Fibroblast of lung (primary cell): ENCODE measurements around the gene HSPH1. TPM values are rescaled to one million over a fixed set of nuclear protein-coding genes. Genes with fewer than 3 reads are reported as not detected.

Source experiments
- DNase-seq, 2 donors: peaks; one replicate each; pipeline versions ENCODE4 v3.0.0 to v3.0.0-alpha.2; 2010; ENCODE audit warnings: low read depth in 2 of 2
- H2AFZ ChIP-seq: 2 replicates; pipeline ENCODE4 v1.5.1; 2012; ENCODE audit warnings: low read length, control low read depth, inconsistent platforms
- H3K27ac ChIP-seq: 2 replicates; pipeline ENCODE4 v1.5.1; 2011; ENCODE audit warnings: low read length, control low read depth; ENCODE audit not compliant: insufficient read depth
- H3K27me3 ChIP-seq: 2 replicates; pipeline ENCODE4 v1.5.1; 2011; ENCODE audit warnings: mild to moderate bottlenecking, low read length; ENCODE audit not compliant: control insufficient read depth, insufficient read depth
- H3K36me3 ChIP-seq: 2 replicates; pipeline ENCODE4 v1.5.1; 2011; ENCODE audit warnings: low read length; ENCODE audit not compliant: control insufficient read depth, insufficient read depth
- H3K4me1 ChIP-seq: 2 replicates; pipeline ENCODE4 v1.5.1; 2011; ENCODE audit warnings: low read length; ENCODE audit not compliant: control insufficient read depth, insufficient read depth; ENCODE audit errors: extremely low read depth
- H3K4me2 ChIP-seq: 2 replicates; pipeline ENCODE4 v1.5.1; 2011; ENCODE audit warnings: low read length, control low read depth; ENCODE audit not compliant: insufficient read depth; ENCODE audit errors: extremely low read depth
- H3K4me3 ChIP-seq, 4 experiments: fragments of 200-600 bp in 1 of 4; sonication (generic) in 1 of 4; replicated peaks in 1 of 4; 2 replicates each; pipeline ENCODE4 v1.5.1; 2011 to 2016; ENCODE audit warnings: low read length in 4 of 4, low read depth in 3 of 4, mild to moderate bottlenecking in 3 of 4, control low read depth in 2 of 4, inconsistent platforms in 1 of 4, mixed read lengths in 1 of 4; ENCODE audit not compliant: insufficient read depth in 1 of 4; ENCODE audit errors: control extremely low read depth in 1 of 4
- H3K79me2 ChIP-seq: 2 replicates; pipeline ENCODE4 v1.5.1; 2012; ENCODE audit warnings: mild to moderate bottlenecking, low read length, inconsistent platforms; ENCODE audit not compliant: control insufficient read depth, insufficient read depth
- H3K9ac ChIP-seq: 2 replicates; pipeline ENCODE4 v1.5.1; 2011; ENCODE audit warnings: mild to moderate bottlenecking, low read length, control low read depth; ENCODE audit not compliant: insufficient read depth
- H3K9me3 ChIP-seq: 2 replicates; pipeline ENCODE4 v1.5.1; 2012; ENCODE audit warnings: low read depth, low read length; ENCODE audit not compliant: control insufficient read depth, insufficient read depth
- H4K20me1 ChIP-seq: 2 replicates; pipeline ENCODE4 v1.5.1; 2011; ENCODE audit warnings: low read length; ENCODE audit not compliant: control insufficient read depth, insufficient read depth; ENCODE audit errors: extremely low read depth
- CTCF ChIP-seq, 2 donors: IDR thresholded peaks in 1 of 2; conservative IDR thresholded peaks in 1 of 2; 1 replicate in 1 of 2; 2 replicates in 1 of 2; pipeline ENCODE4 v1.5.1; 2011 to 2012; ENCODE audit warnings: low read length in 2 of 2, control low read depth in 1 of 2, inconsistent platforms in 1 of 2, low read depth in 1 of 2, mild to moderate bottlenecking in 1 of 2
- EZH2 ChIP-seq: IDR thresholded peaks from 2 replicates; pipeline ENCODE4 v1.5.1; 2012; ENCODE audit warnings: low read length, control low read depth, mild to moderate bottlenecking; ENCODE audit errors: missing control alignments
- polyA plus RNA-seq, 2 donors: library from polyadenylated mRNA; depleted of rRNA in 1 of 2; stranded (reverse) in 1 of 2; unstranded in 1 of 2; fragments of >200 nt; gene quantifications; 2 replicates each; pipeline ENCODE4 v1.2.1, GENCODE V29; 2011 to 2012; ENCODE audit warnings: missing spikeins in 1 of 2
- total RNA-seq: library from RNA; depleted of rRNA; stranded (reverse); fragments of >200 nt; gene quantifications from 2 replicates; pipeline ENCODE4 v1.2.1, GENCODE V29; 2014

Gene HSPH1
- total and polyA plus RNA-seq, 2 donors (not counting 1 experiment from before 2014, with no cell fraction given): 34.4 to 40.6 TPM

- Histone ChIP-seq H3K4me3 (no peak overlapping the region), H4K20me1 (no peaks in the 10 kb centered on the region), H3K4me1 (no peaks in the 10 kb centered on the region), H3K9me3 (no peaks in the 10 kb centered on the region), H3K4me2 (no peak overlapping the region), H3K9ac (no peak overlapping the region), H3K27ac (no peak overlapping the region), H3K27me3 (peaks cover 46% of the 10 kb centered on the region), H3K79me2 (no peaks in the 10 kb centered on the region), H3K36me3 (no peaks in the 10 kb centered on the region), H2AFZ (no peak overlapping the region)
- no peak for TF ChIP-seq CTCF (conservative IDR thresholded peaks at IDR 0.05 in 1 of 2, IDR thresholded peaks at IDR 0.05 in 1 of 2; ENCODE audit: low read depth in 1 of 2, low read length in 2 of 2)
- no peak for TF ChIP-seq EZH2
- DNase-seq: peak in 1 of 2 donors; percentile 2
Observed at GRCh38 chr13:31121379-31122140, 40.1 kb downstream of the HSPH1 start.

GRCh38 chr13:31119966-31120700 is 41.6 kb downstream of the HSPH1 start:
- no peak overlapping the region for H2AFZ ChIP-seq
- no peak overlapping the region for H3K4me3 ChIP-seq
- no peak overlapping the region for H3K4me2 ChIP-seq
- peaks cover 55% of the 10 kb centered on the region for H3K27me3 ChIP-seq
- H3K9ac ChIP-seq: no peak overlapping the region
- no peak overlapping the region for H3K27ac ChIP-seq
- DNase-seq: peak in 1 of 2 donors; percentile 28
- no peaks in the 10 kb centered on the region for H3K4me1 ChIP-seq
- TF ChIP-seq EZH2 (no peak), CTCF (conservative IDR thresholded peaks at IDR 0.05 in 1 of 2, IDR thresholded peaks at IDR 0.05 in 1 of 2; ENCODE audit: low read depth in 1 of 2, low read length in 2 of 2) (no peak)
- no peaks in the 10 kb centered on the region for H4K20me1 ChIP-seq
- H3K9me3 ChIP-seq: no peaks in the 10 kb centered on the region
- H3K36me3 ChIP-seq: no peaks in the 10 kb centered on the region
- H3K79me2 ChIP-seq: no peaks in the 10 kb centered on the region

GRCh38 chr13:31119526-31119925 is 42.2 kb downstream of the HSPH1 start:
- peaks cover 56% of the 10 kb centered on the region for H3K27me3 ChIP-seq
- H3K4me1 ChIP-seq: no peaks in the 10 kb centered on the region
- H3K79me2 ChIP-seq: no peaks in the 10 kb centered on the region
- DNase-seq: no peak
- no peak overlapping the region for H3K9ac ChIP-seq
- H3K27ac ChIP-seq: no peak overlapping the region
- no peaks in the 10 kb centered on the region for H3K9me3 ChIP-seq
- H2AFZ ChIP-seq: no peak overlapping the region
- H3K4me3 ChIP-seq: no peak overlapping the region
- TF ChIP-seq EZH2: no peak
- no peak for TF ChIP-seq CTCF (conservative IDR thresholded peaks at IDR 0.05 in 1 of 2, IDR thresholded peaks at IDR 0.05 in 1 of 2; ENCODE audit: low read depth in 1 of 2, low read length in 2 of 2)
- no peaks in the 10 kb centered on the region for H4K20me1 ChIP-seq
- H3K4me2 ChIP-seq: no peak overlapping the region
- no peaks in the 10 kb centered on the region for H3K36me3 ChIP-seq
